Mononuclear cell (primary cell): ENCODE data around the gene SMIM28. TPM values are rescaled to one million over a fixed set of nuclear protein-coding genes. Genes with fewer than 3 reads are reported as not detected.
"Not testable (repeated sequence)": the region's sequence is repeated elsewhere in the genome, so short reads cannot be mapped to it uniquely, and the experiment has no call there.

ENCODE experiments used
- H3K27me3 ChIP-seq: 2 replicates; pipeline ENCODE4 v1.6.0; 2011; ENCODE audit warnings: low read length, control low read depth; ENCODE audit not compliant: insufficient read depth
- H3K4me1 ChIP-seq: 2 replicates; pipeline ENCODE4 v1.5.1; 2011; ENCODE audit warnings: mild to moderate bottlenecking, low read length, control low read depth; ENCODE audit not compliant: insufficient read depth
- H3K4me3 ChIP-seq: 2 replicates; pipeline ENCODE4 v1.5.1; 2011; ENCODE audit warnings: mild to moderate bottlenecking, low read length, moderate library complexity
- H3K9me3 ChIP-seq: 2 replicates; pipeline ENCODE4 v1.5.1; 2011; ENCODE audit warnings: low read depth, mild to moderate bottlenecking, control low read depth, low read length
- total RNA-seq: library from RNA; depleted of rRNA; stranded (reverse); fragments of >200 nt; gene quantifications from one replicate; pipeline ENCODE4 v1.2.3, GENCODE V29; 2012

SMIM28 gene
- total RNA-seq, 1 donor, result not detected

DNA sequence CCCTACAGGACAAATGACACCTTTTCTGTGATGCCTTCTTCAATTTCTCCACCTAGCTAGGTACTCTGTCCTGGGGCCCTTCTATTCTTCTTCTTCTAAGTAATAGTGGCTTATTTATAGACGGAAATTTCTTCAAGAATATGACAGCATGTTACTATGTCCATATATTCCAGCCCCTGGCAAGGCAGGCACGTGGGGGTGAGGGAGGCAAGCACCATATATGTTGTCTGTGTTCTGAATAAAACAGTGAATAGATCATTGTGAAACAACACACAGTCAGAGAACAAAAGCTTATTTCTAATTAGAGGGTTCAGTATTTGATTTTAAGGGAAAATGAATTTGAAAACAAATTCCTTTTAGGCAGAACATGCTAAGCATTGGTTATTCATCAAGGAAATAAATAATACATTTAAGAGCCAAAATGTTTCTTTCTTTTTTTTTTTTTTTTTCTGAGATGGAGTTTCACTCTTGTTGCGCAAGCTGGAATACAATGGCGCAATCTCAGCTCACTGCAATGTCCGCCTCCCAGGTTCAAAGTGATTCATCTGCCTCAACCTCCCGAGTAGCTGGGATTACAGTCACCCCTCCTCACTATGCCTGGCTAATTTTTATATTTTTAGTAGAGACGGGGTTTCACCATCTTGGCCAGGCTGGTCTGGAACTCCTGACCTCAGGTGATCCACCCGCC, 32.5 kb downstream of the SMIM28 start:
- Histone ChIP-seq H3K4me1 (peaks cover 24% of the 10 kb centered on the region), H3K4me3 (no peak overlapping the region), H3K27me3 (no peaks in the 10 kb centered on the region), H3K9me3 (no peaks in the 10 kb centered on the region)

- peaks cover 22% of the 10 kb centered on the region for H3K4me1 ChIP-seq
- no peak overlapping the region for H3K4me3 ChIP-seq
- no peaks in the 10 kb centered on the region for H3K9me3 ChIP-seq
- H3K27me3 ChIP-seq, result no peaks in the 10 kb centered on the region
Measured at GRCh38 chr6:138410972-138411880, 33.5 kb downstream of the SMIM28 start.

DNA sequence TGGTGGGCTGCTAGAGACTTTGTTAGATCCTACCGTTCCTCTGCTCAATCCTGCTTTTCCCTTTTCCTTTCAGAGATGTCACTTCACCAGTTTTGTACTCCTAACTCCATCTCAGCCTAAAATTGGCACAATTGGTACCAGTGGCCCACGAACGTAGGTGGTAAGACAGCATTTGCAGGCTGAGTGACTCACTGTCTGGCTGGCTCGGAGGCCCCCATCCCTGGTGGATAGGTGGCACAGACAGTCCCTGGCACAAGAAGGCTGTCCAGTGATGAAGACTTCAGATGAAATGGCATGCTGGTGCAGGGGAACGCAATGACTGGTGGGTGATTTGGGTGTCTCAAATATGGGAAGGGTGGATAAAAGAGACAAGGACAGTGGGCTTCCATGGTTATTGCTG, 37.4 kb downstream of the SMIM28 start:
- H3K4me1 ChIP-seq, result peaks cover 14% of the 10 kb centered on the region
- H3K27me3 ChIP-seq, result no peaks in the 10 kb centered on the region
- H3K9me3 ChIP-seq, result no peaks in the 10 kb centered on the region
- no peak overlapping the region for H3K4me3 ChIP-seq

GRCh38 chr6:138416206-138416605, 38.5 kb downstream of the SMIM28 start:
- H3K4me3 ChIP-seq, result no peak overlapping the region
- no peaks in the 10 kb centered on the region for H3K27me3 ChIP-seq
- no peaks in the 10 kb centered on the region for H3K9me3 ChIP-seq
- H3K4me1 ChIP-seq, result peaks cover 5% of the 10 kb centered on the region

DNA sequence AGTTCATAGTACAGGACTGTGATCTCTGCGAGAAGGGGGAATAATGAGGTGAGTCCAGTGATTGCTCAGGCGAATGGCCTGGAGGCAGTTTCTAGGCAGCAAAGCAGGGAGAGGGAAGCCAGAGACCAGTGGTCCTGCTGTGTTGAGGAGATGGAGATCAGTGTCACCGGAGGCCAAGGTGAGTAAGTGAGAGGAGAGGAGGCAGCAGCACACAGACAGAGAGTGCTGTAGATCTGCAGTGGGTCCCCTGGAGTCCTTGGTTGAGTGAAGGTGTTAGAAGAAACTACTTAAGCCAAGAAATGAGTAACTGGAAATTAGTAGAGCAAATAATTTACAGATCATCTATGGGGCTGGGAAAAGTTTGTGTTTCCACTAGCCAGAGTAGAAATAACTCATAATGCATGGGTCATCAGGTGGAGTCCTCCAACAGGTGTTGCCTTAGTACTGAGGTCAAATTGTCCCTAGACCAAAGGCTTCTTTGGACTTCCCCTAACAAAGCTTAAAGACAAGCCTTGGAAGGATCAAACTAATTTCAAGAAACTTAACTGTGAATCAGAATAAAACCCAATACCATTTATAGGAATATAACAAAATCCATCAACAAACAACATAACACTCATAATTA, 39.9 kb downstream of the SMIM28 start:
- Histone ChIP-seq H3K27me3 (no peaks in the 10 kb centered on the region), H3K9me3 (no peaks in the 10 kb centered on the region), H3K4me1 (no peaks in the 10 kb centered on the region), H3K4me3 (no peak overlapping the region)

GRCh38 chr6:138418118-138418742, 40.5 kb downstream of the SMIM28 start:
- Histone ChIP-seq H3K9me3 (no peaks in the 10 kb centered on the region), H3K4me1 (peaks cover 4% of the 10 kb centered on the region), H3K27me3 (no peaks in the 10 kb centered on the region), H3K4me3 (no peak overlapping the region)

- no peaks in the 10 kb centered on the region for H3K9me3 ChIP-seq
- no peak overlapping the region for H3K4me3 ChIP-seq
- H3K27me3 ChIP-seq, result no peaks in the 10 kb centered on the region
- H3K4me1 ChIP-seq, result peaks cover 9% of the 10 kb centered on the region
Measured at GRCh38 chr6:138419766-138420165, 42.1 kb downstream of the SMIM28 start.

DNA sequence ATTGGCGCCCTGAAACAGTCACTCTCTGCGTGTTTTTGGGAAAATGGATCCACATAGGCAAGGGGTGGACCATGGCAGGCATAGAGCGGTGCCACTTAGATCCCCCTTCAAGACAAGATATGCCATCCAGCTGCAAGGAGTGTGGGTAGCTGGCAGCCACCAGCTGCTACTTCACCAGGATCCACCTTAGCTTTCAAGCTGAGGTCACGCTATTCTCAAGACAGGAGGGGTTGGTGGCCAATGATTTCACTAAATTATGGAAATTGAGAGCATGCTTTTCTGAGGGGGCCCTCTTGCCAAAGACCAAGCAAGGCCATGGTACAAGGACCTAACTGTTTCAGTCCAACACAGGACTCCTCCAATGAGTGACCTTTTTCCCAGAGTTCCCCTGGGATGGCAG, 42.7 kb downstream of the SMIM28 start:
- no peak overlapping the region for H3K4me3 ChIP-seq
- no peaks in the 10 kb centered on the region for H3K9me3 ChIP-seq
- H3K4me1 ChIP-seq, result peaks cover 9% of the 10 kb centered on the region
- H3K27me3 ChIP-seq, result no peaks in the 10 kb centered on the region

GRCh38 chr6:138421089-138421488, 43.4 kb downstream of the SMIM28 start:
- Histone ChIP-seq H3K4me1 (peaks cover 9% of the 10 kb centered on the region), H3K27me3 (no peaks in the 10 kb centered on the region), H3K9me3 (no peaks in the 10 kb centered on the region), H3K4me3 (no peak overlapping the region)

DNA sequence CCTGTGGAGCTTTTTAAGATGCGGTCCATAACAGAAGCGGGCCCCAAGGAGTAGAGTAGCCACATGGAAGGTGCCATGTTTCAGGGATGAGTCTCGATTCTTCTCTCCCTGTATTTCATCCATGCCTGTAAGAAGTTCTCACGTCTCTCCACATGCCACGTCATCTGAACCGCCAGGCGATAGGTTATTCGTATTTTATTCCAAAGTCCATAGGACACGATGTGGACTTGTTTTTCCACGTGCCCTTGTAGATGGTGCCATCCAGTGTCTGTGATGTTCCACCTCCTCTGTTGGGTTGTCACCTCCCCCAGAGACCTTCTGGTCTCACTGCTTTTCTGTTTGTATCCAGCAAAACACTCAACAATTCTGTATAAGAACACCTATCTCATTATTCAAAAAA, 43.9 kb downstream of the SMIM28 start:
- Histone ChIP-seq H3K4me1 (peaks cover 9% of the 10 kb centered on the region), H3K27me3 (no peaks in the 10 kb centered on the region), H3K4me3 (no peak overlapping the region), H3K9me3 (no peaks in the 10 kb centered on the region)

DNA sequence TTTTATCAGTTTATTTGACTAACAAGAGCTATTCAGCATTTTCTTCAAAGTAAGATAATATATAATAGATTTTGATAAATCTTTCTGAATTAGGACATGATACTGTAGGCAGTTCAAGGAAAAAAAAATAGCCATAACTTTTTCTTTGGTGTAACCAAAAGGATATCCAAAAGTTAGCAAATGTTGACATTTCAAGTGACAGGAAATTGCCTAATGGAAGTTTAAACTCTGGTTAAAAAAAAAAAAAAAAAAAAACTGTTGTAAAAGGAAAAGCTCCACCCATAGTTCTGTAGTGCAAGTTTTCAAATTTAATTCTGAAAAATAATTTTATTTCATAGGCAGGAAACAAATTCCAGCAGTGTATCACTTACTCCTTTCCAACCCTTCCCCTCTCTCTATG, 45.2 kb downstream of the SMIM28 start:
- H3K27me3 ChIP-seq, result no peaks in the 10 kb centered on the region

DNA sequence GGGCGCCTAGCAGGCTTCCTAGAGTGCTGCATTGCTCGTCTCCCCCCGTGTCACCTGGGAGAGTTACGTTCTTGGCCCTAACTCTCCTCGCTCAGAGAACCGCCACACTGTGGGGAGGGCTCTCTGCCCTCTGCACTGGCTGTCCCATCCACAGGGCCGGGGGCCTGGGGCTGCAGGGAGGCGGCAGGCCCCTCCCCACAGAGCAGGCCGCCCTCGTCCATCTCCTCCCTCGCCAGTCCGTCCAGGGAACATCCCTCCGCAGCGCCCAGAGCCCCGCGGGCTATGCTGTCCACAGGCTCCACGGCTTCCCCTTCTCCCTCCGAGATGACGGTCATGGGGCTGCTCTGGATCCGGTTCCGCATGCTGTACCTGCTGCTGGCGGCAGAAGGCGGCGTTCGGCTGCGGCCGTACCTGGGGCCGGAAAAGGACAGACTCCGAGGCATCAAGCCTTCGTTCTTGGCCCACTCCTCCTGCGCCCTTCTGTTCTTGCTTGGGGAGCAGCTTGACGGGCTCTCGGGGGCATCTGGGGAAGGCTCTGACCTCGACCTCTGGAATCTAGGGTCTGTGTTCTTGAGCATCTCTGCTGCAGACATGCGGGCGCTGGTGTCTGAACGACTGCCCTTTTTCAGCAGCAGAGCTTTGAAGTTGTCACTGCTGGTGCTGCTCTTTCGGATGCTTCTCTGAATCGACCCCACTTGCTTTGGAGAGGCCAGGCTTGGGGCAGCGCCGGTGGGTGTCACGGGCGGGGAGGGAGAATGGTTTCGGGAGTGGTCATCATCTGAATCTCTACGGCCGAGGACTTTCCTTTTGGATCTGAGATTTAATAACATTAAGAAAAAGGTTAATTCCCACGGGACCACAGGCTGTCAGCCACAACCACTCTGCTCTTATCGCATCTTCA, 46.5 kb downstream of the SMIM28 start:
- no peaks in the 10 kb centered on the region for H3K9me3 ChIP-seq
- peaks cover 9% of the 10 kb centered on the region for H3K4me1 ChIP-seq
- no peaks in the 10 kb centered on the region for H3K27me3 ChIP-seq
- H3K4me3 ChIP-seq, result no peak overlapping the region

More for the DNA sequence above, 45.2 kb downstream of the SMIM28 start:
- Histone ChIP-seq H3K4me1 (peaks cover 9% of the 10 kb centered on the region), H3K9me3 (no peaks in the 10 kb centered on the region), H3K4me3 (no peak overlapping the region)

DNA sequence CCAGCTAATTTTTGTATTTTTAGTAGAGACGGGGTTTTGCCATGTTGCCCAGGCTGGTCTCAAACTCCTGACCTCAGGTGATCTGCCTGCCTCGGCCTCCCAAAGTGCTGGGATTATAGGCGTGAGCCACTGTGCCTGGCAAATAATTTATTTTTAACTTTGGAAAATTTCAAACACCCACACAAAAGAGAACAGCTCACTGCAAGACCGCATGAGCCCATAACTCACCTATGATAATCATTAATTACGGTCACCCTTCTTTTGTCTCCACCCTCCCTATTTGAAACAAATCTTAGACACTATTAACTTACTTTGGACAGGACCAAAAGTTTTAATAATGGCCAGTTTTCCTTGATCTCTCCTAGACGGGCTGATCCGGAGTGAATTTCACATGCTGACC, 47.6 kb downstream of the SMIM28 start:
- H3K9me3 ChIP-seq, H3K4me1 ChIP-seq, H3K27me3 ChIP-seq, H3K4me3 ChIP-seq: not testable (repeated sequence)

DNA sequence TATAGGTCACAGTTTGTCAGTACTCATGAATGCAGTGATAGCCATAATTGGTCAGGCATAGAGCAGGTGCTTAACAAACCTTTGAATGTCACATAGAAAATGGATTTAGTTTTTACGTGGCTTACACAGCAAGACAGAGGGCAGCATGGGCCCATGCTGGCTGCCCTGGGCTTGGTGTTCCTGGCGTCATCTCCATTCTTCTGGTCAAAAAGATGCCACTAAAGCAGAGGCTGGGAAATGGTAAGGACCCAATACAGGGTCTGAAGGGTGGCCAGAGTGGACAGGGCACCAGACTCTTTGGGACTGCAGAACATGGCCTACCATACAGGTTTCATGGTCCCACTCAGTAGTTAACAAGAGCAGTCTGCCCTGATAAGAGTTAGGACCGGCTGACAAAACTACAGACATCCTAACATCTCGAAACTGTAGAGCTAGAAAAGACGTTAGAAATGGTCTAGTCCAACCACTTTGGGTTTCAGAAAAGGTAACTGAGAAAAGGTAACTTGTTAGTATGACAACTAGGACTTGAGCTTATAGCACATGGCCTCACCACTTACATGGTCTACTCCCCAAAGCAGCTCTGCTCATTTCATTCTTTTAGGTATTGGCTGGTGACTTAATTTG, 48.9 kb downstream of the SMIM28 start:
- H3K27me3 ChIP-seq, result no peaks in the 10 kb centered on the region
- H3K9me3 ChIP-seq, result no peaks in the 10 kb centered on the region
- H3K4me1 ChIP-seq, result peaks cover 20% of the 10 kb centered on the region
- no peak overlapping the region for H3K4me3 ChIP-seq
